Measurements from ENCODE around the gene CCDC186. TPM values are rescaled to one million over a fixed set of nuclear protein-coding genes. Genes with fewer than 3 reads are reported as not detected.

The CCDC186 gene
- total RNA-seq, 1 experiment from 2014 or later: 32.7 TPM

DNA sequence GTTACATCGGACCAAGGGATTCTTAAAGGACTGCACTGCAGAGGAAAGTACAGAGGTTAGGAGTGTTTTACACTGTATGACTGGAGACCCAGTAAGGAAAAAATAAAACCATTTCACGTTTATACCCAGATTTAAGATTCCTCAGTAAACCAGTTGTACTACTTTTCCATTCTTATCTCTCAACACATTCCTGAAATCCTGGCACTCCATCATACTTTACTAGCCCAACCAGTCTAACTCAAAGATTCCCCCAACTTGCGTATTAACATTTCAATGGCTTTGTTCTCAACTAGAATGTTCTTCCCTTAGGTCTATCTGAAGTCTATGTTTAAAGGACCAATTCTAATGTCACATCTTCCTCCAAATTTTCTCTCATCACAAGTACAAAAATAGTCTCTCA is 8.0 kb downstream of the CCDC186 start:
- H3K4me1 Mint-ChIP-seq: peaks cover 36% of the 10 kb centered on the region
- ChIA-PET POLR2A (no interaction called here), CTCF (no interaction called here)
- DNase-seq (ENCODE audit: low spot score) (no peak), ATAC-seq (peak; percentile 89)
- peaks cover 46% of the 10 kb centered on the region for H3K36me3 Mint-ChIP-seq
- H3K27me3 Mint-ChIP-seq (ENCODE audit: low read depth): no peaks in the 10 kb centered on the region
- H3K27ac Mint-ChIP-seq: peak overlapping the region; percentile 73
- H3K9me3 Mint-ChIP-seq: peaks cover 21% of the 10 kb centered on the region
- peak overlapping the region; percentile 45 for H3K4me3 Mint-ChIP-seq
- TF ChIP-seq SP1 (CRISPR knock-in tag; conservative IDR thresholded peaks at IDR 0.05) (no peak), ATF1 (CRISPR knock-in tag; IDR thresholded peaks at IDR 0.05) (no peak)

GRCh38 chr10:114163062-114163461 is 10.9 kb downstream of the CCDC186 start:
- peaks cover 21% of the 10 kb centered on the region for H3K36me3 Mint-ChIP-seq
- peak overlapping the region; percentile 20; the same call in 1 of the 2 replicates for H3K27ac Mint-ChIP-seq
- no peak for TF ChIP-seq ERG (CRISPR knock-in tag; IDR thresholded peaks at IDR 0.05)
- no peak for TF ChIP-seq NFE2L1 (CRISPR knock-in tag; IDR thresholded peaks at IDR 0.05)
- TF ChIP-seq ZNF416 (CRISPR knock-in tag; IDR thresholded peaks at IDR 0.05): no peak
- no peak for TF ChIP-seq ATF2 (CRISPR knock-in tag; IDR thresholded peaks at IDR 0.05; ENCODE audit: borderline replicate concordance, low read depth)
- TF ChIP-seq TCF7 (CRISPR knock-in tag; IDR thresholded peaks at IDR 0.05; ENCODE audit: low read depth): no peak
- TF ChIP-seq OVOL2 (CRISPR knock-in tag; IDR thresholded peaks at IDR 0.05; ENCODE audit: borderline replicate concordance): no peak
- TF ChIP-seq, protein P1, sequence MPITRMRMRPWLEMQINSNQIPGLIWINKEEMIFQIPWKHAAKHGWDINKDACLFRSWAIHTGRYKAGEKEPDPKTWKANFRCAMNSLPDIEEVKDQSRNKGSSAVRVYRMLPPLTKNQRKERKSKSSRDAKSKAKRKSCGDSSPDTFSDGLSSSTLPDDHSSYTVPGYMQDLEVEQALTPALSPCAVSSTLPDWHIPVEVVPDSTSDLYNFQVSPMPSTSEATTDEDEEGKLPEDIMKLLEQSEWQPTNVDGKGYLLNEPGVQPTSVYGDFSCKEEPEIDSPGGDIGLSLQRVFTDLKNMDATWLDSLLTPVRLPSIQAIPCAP (CRISPR knock-in tag; IDR thresholded peaks at IDR 0.05): no peak
- TF ChIP-seq SOX15 (CRISPR knock-in tag; IDR thresholded peaks at IDR 0.05): no peak
- TF ChIP-seq, protein P2, sequence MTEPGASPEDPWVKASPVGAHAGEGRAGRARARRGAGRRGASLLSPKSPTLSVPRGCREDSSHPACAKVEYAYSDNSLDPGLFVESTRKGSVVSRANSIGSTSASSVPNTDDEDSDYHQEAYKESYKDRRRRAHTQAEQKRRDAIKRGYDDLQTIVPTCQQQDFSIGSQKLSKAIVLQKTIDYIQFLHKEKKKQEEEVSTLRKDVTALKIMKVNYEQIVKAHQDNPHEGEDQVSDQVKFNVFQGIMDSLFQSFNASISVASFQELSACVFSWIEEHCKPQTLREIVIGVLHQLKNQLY (CRISPR knock-in tag; IDR thresholded peaks at IDR 0.05): no peak
- no peak for TF ChIP-seq CREB1 (CRISPR knock-in tag; IDR thresholded peaks at IDR 0.05)
- TF ChIP-seq ZNF138 (CRISPR knock-in tag; conservative IDR thresholded peaks at IDR 0.05): no peak
- TF ChIP-seq ESRRA (CRISPR knock-in tag; IDR thresholded peaks at IDR 0.05; ENCODE audit: borderline replicate concordance): no peak
- TF ChIP-seq, protein P3, sequence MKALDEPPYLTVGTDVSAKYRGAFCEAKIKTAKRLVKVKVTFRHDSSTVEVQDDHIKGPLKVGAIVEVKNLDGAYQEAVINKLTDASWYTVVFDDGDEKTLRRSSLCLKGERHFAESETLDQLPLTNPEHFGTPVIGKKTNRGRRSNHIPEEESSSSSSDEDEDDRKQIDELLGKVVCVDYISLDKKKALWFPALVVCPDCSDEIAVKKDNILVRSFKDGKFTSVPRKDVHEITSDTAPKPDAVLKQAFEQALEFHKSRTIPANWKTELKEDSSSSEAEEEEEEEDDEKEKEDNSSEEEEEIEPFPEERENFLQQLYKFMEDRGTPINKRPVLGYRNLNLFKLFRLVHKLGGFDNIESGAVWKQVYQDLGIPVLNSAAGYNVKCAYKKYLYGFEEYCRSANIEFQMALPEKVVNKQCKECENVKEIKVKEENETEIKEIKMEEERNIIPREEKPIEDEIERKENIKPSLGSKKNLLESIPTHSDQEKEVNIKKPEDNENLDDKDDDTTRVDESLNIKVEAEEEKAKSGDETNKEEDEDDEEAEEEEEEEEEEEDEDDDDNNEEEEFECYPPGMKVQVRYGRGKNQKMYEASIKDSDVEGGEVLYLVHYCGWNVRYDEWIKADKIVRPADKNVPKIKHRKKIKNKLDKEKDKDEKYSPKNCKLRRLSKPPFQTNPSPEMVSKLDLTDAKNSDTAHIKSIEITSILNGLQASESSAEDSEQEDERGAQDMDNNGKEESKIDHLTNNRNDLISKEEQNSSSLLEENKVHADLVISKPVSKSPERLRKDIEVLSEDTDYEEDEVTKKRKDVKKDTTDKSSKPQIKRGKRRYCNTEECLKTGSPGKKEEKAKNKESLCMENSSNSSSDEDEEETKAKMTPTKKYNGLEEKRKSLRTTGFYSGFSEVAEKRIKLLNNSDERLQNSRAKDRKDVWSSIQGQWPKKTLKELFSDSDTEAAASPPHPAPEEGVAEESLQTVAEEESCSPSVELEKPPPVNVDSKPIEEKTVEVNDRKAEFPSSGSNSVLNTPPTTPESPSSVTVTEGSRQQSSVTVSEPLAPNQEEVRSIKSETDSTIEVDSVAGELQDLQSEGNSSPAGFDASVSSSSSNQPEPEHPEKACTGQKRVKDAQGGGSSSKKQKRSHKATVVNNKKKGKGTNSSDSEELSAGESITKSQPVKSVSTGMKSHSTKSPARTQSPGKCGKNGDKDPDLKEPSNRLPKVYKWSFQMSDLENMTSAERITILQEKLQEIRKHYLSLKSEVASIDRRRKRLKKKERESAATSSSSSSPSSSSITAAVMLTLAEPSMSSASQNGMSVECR (CRISPR knock-in tag; IDR thresholded peaks at IDR 0.05; ENCODE audit: borderline replicate concordance): no peak
- TF ChIP-seq, protein P4, sequence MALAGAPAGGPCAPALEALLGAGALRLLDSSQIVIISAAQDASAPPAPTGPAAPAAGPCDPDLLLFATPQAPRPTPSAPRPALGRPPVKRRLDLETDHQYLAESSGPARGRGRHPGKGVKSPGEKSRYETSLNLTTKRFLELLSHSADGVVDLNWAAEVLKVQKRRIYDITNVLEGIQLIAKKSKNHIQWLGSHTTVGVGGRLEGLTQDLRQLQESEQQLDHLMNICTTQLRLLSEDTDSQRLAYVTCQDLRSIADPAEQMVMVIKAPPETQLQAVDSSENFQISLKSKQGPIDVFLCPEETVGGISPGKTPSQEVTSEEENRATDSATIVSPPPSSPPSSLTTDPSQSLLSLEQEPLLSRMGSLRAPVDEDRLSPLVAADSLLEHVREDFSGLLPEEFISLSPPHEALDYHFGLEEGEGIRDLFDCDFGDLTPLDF (CRISPR knock-in tag; IDR thresholded peaks at IDR 0.05): no peak
- TF ChIP-seq, protein P5, sequence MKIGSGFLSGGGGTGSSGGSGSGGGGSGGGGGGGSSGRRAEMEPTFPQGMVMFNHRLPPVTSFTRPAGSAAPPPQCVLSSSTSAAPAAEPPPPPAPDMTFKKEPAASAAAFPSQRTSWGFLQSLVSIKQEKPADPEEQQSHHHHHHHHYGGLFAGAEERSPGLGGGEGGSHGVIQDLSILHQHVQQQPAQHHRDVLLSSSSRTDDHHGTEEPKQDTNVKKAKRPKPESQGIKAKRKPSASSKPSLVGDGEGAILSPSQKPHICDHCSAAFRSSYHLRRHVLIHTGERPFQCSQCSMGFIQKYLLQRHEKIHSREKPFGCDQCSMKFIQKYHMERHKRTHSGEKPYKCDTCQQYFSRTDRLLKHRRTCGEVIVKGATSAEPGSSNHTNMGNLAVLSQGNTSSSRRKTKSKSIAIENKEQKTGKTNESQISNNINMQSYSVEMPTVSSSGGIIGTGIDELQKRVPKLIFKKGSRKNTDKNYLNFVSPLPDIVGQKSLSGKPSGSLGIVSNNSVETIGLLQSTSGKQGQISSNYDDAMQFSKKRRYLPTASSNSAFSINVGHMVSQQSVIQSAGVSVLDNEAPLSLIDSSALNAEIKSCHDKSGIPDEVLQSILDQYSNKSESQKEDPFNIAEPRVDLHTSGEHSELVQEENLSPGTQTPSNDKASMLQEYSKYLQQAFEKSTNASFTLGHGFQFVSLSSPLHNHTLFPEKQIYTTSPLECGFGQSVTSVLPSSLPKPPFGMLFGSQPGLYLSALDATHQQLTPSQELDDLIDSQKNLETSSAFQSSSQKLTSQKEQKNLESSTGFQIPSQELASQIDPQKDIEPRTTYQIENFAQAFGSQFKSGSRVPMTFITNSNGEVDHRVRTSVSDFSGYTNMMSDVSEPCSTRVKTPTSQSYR (CRISPR knock-in tag; IDR thresholded peaks at IDR 0.05): no peak
- no peak for TF ChIP-seq STAT6 (CRISPR knock-in tag; conservative IDR thresholded peaks at IDR 0.05; ENCODE audit: low read depth)

More at GRCh38 chr10:114163062-114163461, 10.9 kb downstream of the CCDC186 start:
- POLR2A ChIA-PET: no interaction called here
- Mint-ChIP-seq H3K4me3 (no peak overlapping the region), H3K4me1 (peaks cover 36% of the 10 kb centered on the region), H3K9me3 (peaks cover 4% of the 10 kb centered on the region), H3K27me3 (ENCODE audit: low read depth) (no peaks in the 10 kb centered on the region)
- CTCF ChIA-PET: interaction anchor here (1.0 kb wide), 1 partner anchor 141 kb away, joined by 3 read pairs; no protein-coding TSS in a partner anchor
- no peak for DNase-seq (ENCODE audit: low spot score)
- no peak for ATAC-seq
